Measurements from ENCODE around the gene RALGDS. TPM values are rescaled to one million over a fixed set of nuclear protein-coding genes. Genes with fewer than 3 reads are reported as not detected.

The RALGDS gene
- total and polyA plus RNA-seq, 2 donors (not counting 1 experiment from before 2014, with no cell fraction given): 62.4 to 88.0 TPM

DNA sequence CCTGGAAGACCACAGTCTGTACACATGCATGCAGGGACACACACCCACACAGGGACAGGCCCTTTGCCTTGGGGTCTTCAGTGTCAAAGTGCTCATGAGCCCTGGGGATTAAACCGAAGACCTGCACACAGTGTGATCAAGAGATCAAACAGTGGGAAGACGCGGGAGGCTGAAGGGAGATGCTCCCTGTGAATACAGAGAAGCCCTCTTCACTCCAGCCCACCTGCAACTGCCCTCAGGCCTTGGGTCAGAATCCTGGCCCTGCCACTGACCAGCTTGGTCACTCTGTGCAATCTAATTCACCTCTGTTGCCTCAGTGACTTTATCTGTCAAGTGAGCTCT lies 2.9 kb downstream of the RALGDS start:
- peaks cover 64% of the 10 kb centered on the region for H4K20me1 ChIP-seq (ENCODE audit: control insufficient read depth, insufficient read depth, low read length, poor library complexity, severe bottlenecking)
- H3K36me3 ChIP-seq (replicated peaks in 1 of 2; ENCODE audit: control extremely low read depth in 1 of 2, control insufficient read depth in 1 of 2, extremely low read depth in 1 of 2, insufficient read depth in 2 of 2, low read length in 1 of 2): no peaks in the 10 kb centered on the region
- H3K9me3 ChIP-seq (ENCODE audit: control extremely low read depth in 1 of 3, control insufficient read depth in 2 of 3, insufficient read depth in 1 of 3, low read length in 2 of 3): no peaks in the 10 kb centered on the region
- H3K4me3 ChIP-seq (ENCODE audit: control extremely low read depth in 1 of 5, extremely low read depth in 1 of 5, insufficient read depth in 1 of 5, low read depth in 2 of 5, low read length in 4 of 5): no peak overlapping the region
- DNase-seq (no peak), ATAC-seq (ENCODE audit: low read depth) (no peak)
- no peak overlapping the region for H3K27ac Mint-ChIP-seq
- H3K27me3 Mint-ChIP-seq: no peaks in the 10 kb centered on the region
- no peak overlapping the region for H3K4me2 ChIP-seq (replicated peaks; ENCODE audit: low read depth, low read length, poor library complexity, severe bottlenecking)
- no peak overlapping the region for H2AFZ ChIP-seq (ENCODE audit: insufficient read depth, low read depth, low read length, poor library complexity, severe bottlenecking)
- 100% methylated on average over 3 of the region's 3 CpGs for WGBS (ENCODE audit: insufficient coverage)
- H3K9ac ChIP-seq (ENCODE audit: low read length): no peak overlapping the region
- no peaks in the 10 kb centered on the region for H3K27me3 ChIP-seq (replicated peaks in 1 of 4; ENCODE audit: control extremely low read depth in 1 of 4, control insufficient read depth in 3 of 4, insufficient read depth in 4 of 4, low read length in 3 of 4)
- peaks cover 69% of the 10 kb centered on the region for H3K4me1 Mint-ChIP-seq
- no peaks in the 10 kb centered on the region for H3K9me3 Mint-ChIP-seq (ENCODE audit: insufficient read depth)
- no peak overlapping the region for H3K4me3 Mint-ChIP-seq
- POLR2A ChIA-PET: interaction anchor here (1.9 to 2.9 kb wide), 2 partner anchors 8 to 15 kb away, joined by 6 to 12 read pairs; no protein-coding TSS in a partner anchor
- intact Hi-C loops (cut with micrococcal nuclease): loop anchor here (10.0 kb wide), 1 partner anchor 357 kb away; the partner anchor contains the start of gene SLC2A6
- no peak overlapping the region for H3K27ac ChIP-seq (ENCODE audit: low read length in 2 of 2)
- no peak for TF ChIP-seq CTCF (IDR thresholded peaks at IDR 0.05)
- TF ChIP-seq EZH2 (IDR thresholded peaks at IDR 0.05; ENCODE audit: borderline replicate concordance, insufficient read depth, low read depth, low read length, poor library complexity, severe bottlenecking): no peak
- H3K4me1 ChIP-seq (ENCODE audit: control insufficient read depth in 2 of 2, insufficient read depth in 2 of 2, low read length in 2 of 2): peaks cover 51 to 66% of the 10 kb centered on the region in 2 donors
- peaks cover 69% of the 10 kb centered on the region for H3K79me2 ChIP-seq (ENCODE audit: control insufficient read depth, insufficient read depth, low read length)
- CTCF ChIA-PET: interaction anchor here (1.1 to 26.5 kb wide), 5 partner anchors 13 to 30 kb away, joined by 3 to 599 read pairs (median 6); no protein-coding TSS in a partner anchor
